OCI-LY3 (cell line): ENCODE measurements around the gene COG2.

Experiments used
- H2AFZ ChIP-seq: fragments of 200-600, 300-600 bp; shearing (Covaris generic); 2 replicates; pipeline ENCODE4 v1.6.0; 2014; ENCODE audit warnings: antibody characterized with exemption, low read depth, low read length
- H3K27ac ChIP-seq: fragments of 200-600, 300-600 bp; sonication (generic); 2 replicates; pipeline ENCODE4 v1.5.1; 2014; ENCODE audit warnings: mild to moderate bottlenecking, low read length, moderate library complexity, mixed read lengths
- H3K27me3 ChIP-seq: fragments of 200-600, 300-600 bp; sonication (generic); 2 replicates; pipeline ENCODE4 v1.6.1; 2014; ENCODE audit warnings: low read depth, low read length, mixed read lengths
- H3K36me3 ChIP-seq: fragments of 200-600, 300-600 bp; sonication (generic); replicated peaks from 2 replicates; pipeline ENCODE3; 2014; ENCODE audit warnings: low read depth, low read length, mixed read lengths
- H3K4me1 ChIP-seq: fragments of 300-600, 200-600 bp; sonication (generic); 2 replicates; pipeline ENCODE4 v1.6.1; 2014; ENCODE audit warnings: low read length, mixed read lengths
- H3K4me2 ChIP-seq: fragments of 200-600, 300-600 bp; sonication (generic); 2 replicates; pipeline ENCODE4 v1.6.1; 2014; ENCODE audit warnings: low read length, mixed read lengths
- H3K4me3 ChIP-seq: fragments of 300-600, 200-600 bp; sonication (generic); 2 replicates; pipeline ENCODE4 v1.5.1; 2014; ENCODE audit warnings: antibody characterized with exemption, mild to moderate bottlenecking, low read length, moderate library complexity
- H3K79me2 ChIP-seq: fragments of 300-600, 200-600 bp; shearing (Covaris generic); 2 replicates; pipeline ENCODE4 v1.6.1; 2014; ENCODE audit warnings: mild to moderate bottlenecking, low read length, mixed read lengths
- H3K9ac ChIP-seq: fragments of 300-600, 200-600 bp; shearing (Covaris generic); 2 replicates; pipeline ENCODE4 v1.6.0; 2014; ENCODE audit warnings: mild to moderate bottlenecking, low read length, moderate library complexity
- H3K9me3 ChIP-seq: fragments of 200-600, 300-600 bp; shearing (Covaris generic); 2 replicates; pipeline ENCODE4 v1.6.1; 2014; ENCODE audit warnings: low read length, mixed read lengths; ENCODE audit not compliant: insufficient read depth
- H4K20me1 ChIP-seq: fragments of 200-600, 300-600 bp; sonication (generic); 2 replicates; pipeline ENCODE4 v1.6.1; 2016; ENCODE audit warnings: low read length, mixed read lengths; ENCODE audit not compliant: insufficient read depth
- EZH2phosphoT487 ChIP-seq: fragments of 200-600 bp; shearing (Covaris generic); IDR thresholded peaks from 2 replicates; pipeline ENCODE4 v1.6.1; 2018; ENCODE audit warnings: antibody characterized with exemption, mixed run types, low read depth
- TF ChIP-seq, protein P1 (sequence below): fragments of 200-600, 300-600 bp; sonication (generic); IDR thresholded peaks from 2 replicates; pipeline ENCODE4 v1.5.1; 2014; ENCODE audit warnings: antibody characterized with exemption, low read length, low read depth

Gene COG2

DNA sequence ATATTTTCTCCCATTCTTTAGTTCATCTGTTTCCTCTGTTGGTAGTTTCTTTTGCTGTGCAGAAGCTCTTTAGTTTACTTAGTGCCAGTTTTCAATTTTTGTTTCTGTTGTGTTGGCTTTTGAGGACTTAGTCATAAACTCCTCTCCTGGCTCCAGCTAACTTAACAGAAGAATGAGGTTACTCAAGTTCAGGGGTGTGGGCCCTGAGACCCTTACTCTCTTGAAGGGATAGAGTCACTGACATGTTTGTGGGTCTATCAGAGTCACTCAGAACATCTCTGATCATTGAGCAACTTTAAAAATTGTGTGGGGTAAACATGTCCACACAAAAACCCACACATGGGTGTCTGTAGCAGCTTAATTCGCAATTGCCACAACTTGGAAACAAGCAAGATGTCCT, 57.4 kb downstream of the COG2 start:
- no peaks in the 10 kb centered on the region for H3K27me3 ChIP-seq
- TF ChIP-seq, protein P1, sequence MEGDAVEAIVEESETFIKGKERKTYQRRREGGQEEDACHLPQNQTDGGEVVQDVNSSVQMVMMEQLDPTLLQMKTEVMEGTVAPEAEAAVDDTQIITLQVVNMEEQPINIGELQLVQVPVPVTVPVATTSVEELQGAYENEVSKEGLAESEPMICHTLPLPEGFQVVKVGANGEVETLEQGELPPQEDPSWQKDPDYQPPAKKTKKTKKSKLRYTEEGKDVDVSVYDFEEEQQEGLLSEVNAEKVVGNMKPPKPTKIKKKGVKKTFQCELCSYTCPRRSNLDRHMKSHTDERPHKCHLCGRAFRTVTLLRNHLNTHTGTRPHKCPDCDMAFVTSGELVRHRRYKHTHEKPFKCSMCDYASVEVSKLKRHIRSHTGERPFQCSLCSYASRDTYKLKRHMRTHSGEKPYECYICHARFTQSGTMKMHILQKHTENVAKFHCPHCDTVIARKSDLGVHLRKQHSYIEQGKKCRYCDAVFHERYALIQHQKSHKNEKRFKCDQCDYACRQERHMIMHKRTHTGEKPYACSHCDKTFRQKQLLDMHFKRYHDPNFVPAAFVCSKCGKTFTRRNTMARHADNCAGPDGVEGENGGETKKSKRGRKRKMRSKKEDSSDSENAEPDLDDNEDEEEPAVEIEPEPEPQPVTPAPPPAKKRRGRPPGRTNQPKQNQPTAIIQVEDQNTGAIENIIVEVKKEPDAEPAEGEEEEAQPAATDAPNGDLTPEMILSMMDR: no peak
- TF ChIP-seq EZH2phosphoT487: no peak

DNA sequence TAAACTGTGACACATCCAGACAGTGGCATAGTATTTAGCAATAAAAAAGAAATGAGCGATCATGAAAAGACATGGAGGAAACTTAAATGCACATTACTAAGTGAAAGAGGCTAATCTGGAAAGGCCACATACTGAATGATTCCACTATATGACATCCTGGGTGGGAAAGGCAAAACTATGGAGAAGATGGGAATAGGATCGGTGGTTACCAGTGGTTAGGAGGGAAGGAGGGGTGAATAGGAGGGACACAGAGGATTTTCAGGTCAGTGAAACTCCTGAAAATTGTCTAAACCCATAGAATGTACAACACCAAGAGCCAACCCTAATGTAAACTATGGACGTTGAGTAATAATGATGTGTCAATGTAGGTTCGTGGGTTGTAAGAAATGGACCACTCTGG, 57.9 kb downstream of the COG2 start:
- TF ChIP-seq, protein P1: no peak
- TF ChIP-seq EZH2phosphoT487: no peak
- peaks cover 2% of the 10 kb centered on the region for H3K36me3 ChIP-seq
- H3K4me1 ChIP-seq: no peaks in the 10 kb centered on the region
- no peaks in the 10 kb centered on the region for H4K20me1 ChIP-seq
- no peaks in the 10 kb centered on the region for H3K9me3 ChIP-seq
- no peak overlapping the region for H2AFZ ChIP-seq
- no peaks in the 10 kb centered on the region for H3K27me3 ChIP-seq
- no peaks in the 10 kb centered on the region for H3K79me2 ChIP-seq
- H3K27ac ChIP-seq: no peak overlapping the region
- H3K4me3 ChIP-seq: no peak overlapping the region
- no peak overlapping the region for H3K9ac ChIP-seq
- no peak overlapping the region for H3K4me2 ChIP-seq

More for the DNA sequence above, 57.4 kb downstream of the COG2 start:
- no peaks in the 10 kb centered on the region for H3K9me3 ChIP-seq
- H3K27ac ChIP-seq: no peak overlapping the region
- H4K20me1 ChIP-seq: no peaks in the 10 kb centered on the region
- H2AFZ ChIP-seq: no peak overlapping the region
- no peaks in the 10 kb centered on the region for H3K4me1 ChIP-seq
- no peak overlapping the region for H3K4me2 ChIP-seq
- peaks cover 2% of the 10 kb centered on the region for H3K36me3 ChIP-seq
- H3K9ac ChIP-seq: no peak overlapping the region
- no peaks in the 10 kb centered on the region for H3K79me2 ChIP-seq
- no peak overlapping the region for H3K4me3 ChIP-seq

DNA sequence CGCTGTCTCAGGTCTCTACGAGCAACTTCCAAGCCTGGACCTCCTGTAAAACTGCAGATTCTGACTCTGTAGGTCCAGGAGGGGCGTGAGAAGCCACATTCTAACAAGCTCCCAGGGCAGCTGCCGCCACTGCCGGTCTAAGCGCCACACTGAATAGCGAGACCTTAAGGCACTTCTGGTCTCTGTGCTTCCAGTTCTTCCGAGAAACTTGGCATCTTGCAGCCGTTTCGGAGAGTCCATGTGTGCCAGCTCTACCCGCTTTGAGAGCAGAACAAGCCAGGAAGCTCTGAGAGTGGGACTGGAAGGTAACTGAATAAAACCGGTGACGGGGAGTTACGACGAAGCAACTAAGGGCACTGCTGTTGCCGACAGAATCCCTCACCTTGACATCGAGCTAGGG, 59.2 kb downstream of the COG2 start:
- no peaks in the 10 kb centered on the region for H3K36me3 ChIP-seq
- H3K9me3 ChIP-seq: no peaks in the 10 kb centered on the region
- no peaks in the 10 kb centered on the region for H3K27me3 ChIP-seq
- TF ChIP-seq, protein P1: no peak
- TF ChIP-seq EZH2phosphoT487: no peak
- no peaks in the 10 kb centered on the region for H3K79me2 ChIP-seq
- H2AFZ ChIP-seq: no peak overlapping the region
- H4K20me1 ChIP-seq: no peaks in the 10 kb centered on the region
- no peak overlapping the region for H3K27ac ChIP-seq
- H3K4me2 ChIP-seq: no peak overlapping the region
- H3K4me1 ChIP-seq: no peaks in the 10 kb centered on the region
- H3K9ac ChIP-seq: no peak overlapping the region
- H3K4me3 ChIP-seq: no peak overlapping the region

DNA sequence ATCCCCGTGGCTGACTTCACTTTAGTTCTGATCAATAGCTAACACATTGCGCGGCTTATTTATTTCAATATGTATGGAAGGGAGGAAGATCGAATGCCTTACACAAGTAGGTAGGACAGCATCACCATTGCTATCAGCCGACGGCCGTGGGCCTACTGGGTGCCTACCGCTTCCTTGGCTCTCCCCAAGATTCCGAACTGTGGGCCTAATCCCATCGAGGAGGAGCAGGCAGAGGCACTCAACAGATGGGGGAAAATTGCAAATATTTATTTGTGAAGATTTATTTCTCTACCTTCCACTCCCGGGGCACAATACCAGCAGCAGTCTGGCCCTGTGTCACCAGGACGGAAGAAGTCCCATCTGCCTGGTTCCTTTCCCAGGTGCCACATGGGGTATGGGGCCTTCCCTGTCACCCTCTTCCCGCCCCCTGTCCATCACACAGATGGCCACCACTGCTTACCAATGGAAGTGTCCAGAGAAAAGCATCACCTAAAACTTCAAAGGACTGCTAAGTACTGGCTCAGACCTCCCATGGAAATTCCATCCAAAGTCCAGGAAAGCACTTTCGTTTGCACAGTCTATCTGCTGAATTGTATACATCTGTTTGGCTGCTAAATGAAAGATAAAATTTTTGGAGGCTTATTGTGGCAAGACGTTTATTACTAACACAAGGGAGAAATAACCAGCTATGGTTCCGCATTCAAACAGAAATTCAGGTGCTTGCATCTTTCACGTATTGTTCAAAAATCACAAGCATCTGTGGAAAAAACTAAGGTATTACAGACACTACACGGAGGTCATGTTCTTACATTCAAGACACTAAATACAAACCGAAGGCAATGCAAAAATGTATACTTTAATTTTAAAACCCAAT, 59.9 kb downstream of the COG2 start:
- Histone ChIP-seq H3K4me3 (no peak overlapping the region), H3K36me3 (no peaks in the 10 kb centered on the region), H4K20me1 (no peaks in the 10 kb centered on the region), H3K4me1 (no peaks in the 10 kb centered on the region), H3K27me3 (no peaks in the 10 kb centered on the region), H3K27ac (no peak overlapping the region), H3K9ac (no peak overlapping the region), H3K9me3 (no peaks in the 10 kb centered on the region), H3K79me2 (no peaks in the 10 kb centered on the region), H3K4me2 (no peak overlapping the region), H2AFZ (no peak overlapping the region)
- TF ChIP-seq, protein P1: no peak
- no peak for TF ChIP-seq EZH2phosphoT487
